ENCODE results near the gene LRBA.

DNA sequence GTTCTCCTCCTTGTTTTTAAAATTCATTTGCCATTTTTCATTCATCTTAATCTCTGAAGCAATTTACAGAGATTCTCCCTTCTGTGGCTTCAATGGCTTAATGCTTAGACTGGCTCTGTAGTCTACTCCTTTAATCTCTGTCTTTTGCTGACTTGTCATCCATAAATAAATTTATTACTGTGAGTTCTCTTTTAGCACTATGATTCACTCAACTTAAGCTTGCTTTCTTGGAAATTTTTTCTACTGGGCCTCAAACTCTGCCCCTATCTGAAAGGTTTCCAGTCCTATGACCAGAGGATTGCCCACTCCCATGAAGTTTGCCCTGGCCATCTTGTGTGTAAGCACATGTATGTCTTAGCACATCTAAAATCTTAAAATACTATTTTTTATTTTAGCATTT lies 685.7 kb downstream of the LRBA start:
- TF ChIP-seq, protein P1, sequence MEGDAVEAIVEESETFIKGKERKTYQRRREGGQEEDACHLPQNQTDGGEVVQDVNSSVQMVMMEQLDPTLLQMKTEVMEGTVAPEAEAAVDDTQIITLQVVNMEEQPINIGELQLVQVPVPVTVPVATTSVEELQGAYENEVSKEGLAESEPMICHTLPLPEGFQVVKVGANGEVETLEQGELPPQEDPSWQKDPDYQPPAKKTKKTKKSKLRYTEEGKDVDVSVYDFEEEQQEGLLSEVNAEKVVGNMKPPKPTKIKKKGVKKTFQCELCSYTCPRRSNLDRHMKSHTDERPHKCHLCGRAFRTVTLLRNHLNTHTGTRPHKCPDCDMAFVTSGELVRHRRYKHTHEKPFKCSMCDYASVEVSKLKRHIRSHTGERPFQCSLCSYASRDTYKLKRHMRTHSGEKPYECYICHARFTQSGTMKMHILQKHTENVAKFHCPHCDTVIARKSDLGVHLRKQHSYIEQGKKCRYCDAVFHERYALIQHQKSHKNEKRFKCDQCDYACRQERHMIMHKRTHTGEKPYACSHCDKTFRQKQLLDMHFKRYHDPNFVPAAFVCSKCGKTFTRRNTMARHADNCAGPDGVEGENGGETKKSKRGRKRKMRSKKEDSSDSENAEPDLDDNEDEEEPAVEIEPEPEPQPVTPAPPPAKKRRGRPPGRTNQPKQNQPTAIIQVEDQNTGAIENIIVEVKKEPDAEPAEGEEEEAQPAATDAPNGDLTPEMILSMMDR (conservative IDR thresholded peaks at IDR 0.05) = no peak
- TF ChIP-seq EZH2 (IDR thresholded peaks at IDR 0.05; ENCODE audit: low read depth) = no peak

Measured in PC-9 (cell line).